HEK293 (cell line): ENCODE measurements around the gene ITIH1.

Source experiments
- CTCF ChIA-PET: fragments of 350-600 bp; formaldehyde crosslinking; extraction: SDS; loops from one replicate; lab custom pipeline; 2021; ENCODE audit warnings: antibody characterized with exemption; lab: Yijun Ruan, JAX
- POLR2A ChIA-PET: fragments of 300-600 bp; formaldehyde crosslinking; extraction: SDS; loops from one replicate; lab custom pipeline; 2020; ENCODE audit warnings: antibody characterized with exemption, inconsistent platforms; lab: Yijun Ruan, JAX
- H3K27ac ChIP-seq: fragments of 200-500 bp; sonication (Bioruptor generic); 2 replicates; pipeline ENCODE4 v1.5.1; 2014; ENCODE audit warnings: low read depth, low read length, control low read depth, inconsistent platforms; ENCODE audit errors: extremely low read depth
- H3K36me3 ChIP-seq, 2 experiments: fragments of 200-500 bp in 1 of 2; sonication (Bioruptor generic) in 1 of 2; 1 replicate in 1 of 2; 2 replicates in 1 of 2; pipeline ENCODE4 v1.5.1; 2014 to 2017; ENCODE audit warnings: inconsistent platforms in 2 of 2, low read length in 2 of 2; ENCODE audit not compliant: control insufficient read depth in 2 of 2, insufficient read depth in 1 of 2
- H3K4me1 ChIP-seq: fragments of 200-500 bp; sonication (Bioruptor generic); 2 replicates; pipeline ENCODE4 v1.5.1; 2014; ENCODE audit warnings: mild to moderate bottlenecking, low read length, inconsistent platforms; ENCODE audit not compliant: control insufficient read depth, insufficient read depth
- H3K4me3 ChIP-seq: 2 replicates; pipeline ENCODE4 v1.5.1; 2011; ENCODE audit warnings: low read depth, mild to moderate bottlenecking, control low read depth, low read length, moderate library complexity
- H3K9me3 ChIP-seq: fragments of 200-500 bp; sonication (Bioruptor generic); 2 replicates; pipeline ENCODE4 v1.5.1; 2014; ENCODE audit warnings: low read depth, low read length, inconsistent platforms; ENCODE audit not compliant: control insufficient read depth, insufficient read depth
- HIC1 ChIP-seq: fragments of 450-650 bp; formaldehyde crosslinking; IDR thresholded peaks from 2 replicates; pipeline ENCODE4 v1.5.1; 2016; ENCODE audit warnings: missing biosample characterization, missing genetic modification characterization
- PRDM10 ChIP-seq: fragments of 450-650 bp; formaldehyde crosslinking; IDR thresholded peaks from 2 replicates; pipeline ENCODE4 v1.5.1; 2016; ENCODE audit warnings: missing biosample characterization, missing genetic modification characterization
- SALL2 ChIP-seq: fragments of 450-650 bp; formaldehyde crosslinking; IDR thresholded peaks from 2 replicates; pipeline ENCODE4 v1.5.0; 2017; ENCODE audit warnings: missing biosample characterization, mild to moderate bottlenecking, missing genetic modification characterization, borderline replicate concordance
- SP2 ChIP-seq: fragments of 450-650 bp; formaldehyde crosslinking; IDR thresholded peaks from 2 replicates; pipeline ENCODE4 v1.5.1; 2016; ENCODE audit warnings: missing biosample characterization, missing genetic modification characterization
- ZBTB8A ChIP-seq: fragments of 450-650 bp; formaldehyde crosslinking; IDR thresholded peaks from 2 replicates; pipeline ENCODE4 v1.5.1; 2016; ENCODE audit warnings: missing biosample characterization, missing genetic modification characterization
- ZFP3 ChIP-seq: fragments of 450-650 bp; formaldehyde crosslinking; IDR thresholded peaks from 2 replicates; pipeline ENCODE4 v1.5.1; 2016; ENCODE audit warnings: low read depth, missing biosample characterization, missing genetic modification characterization
- ZNF132 ChIP-seq: fragments of 450-650 bp; formaldehyde crosslinking; IDR thresholded peaks from 2 replicates; pipeline ENCODE4 v1.5.1; 2017; ENCODE audit warnings: missing biosample characterization, missing genetic modification characterization, borderline replicate concordance
- ZNF174 ChIP-seq: fragments of 450-650 bp; formaldehyde crosslinking; IDR thresholded peaks from 2 replicates; pipeline ENCODE4 v1.5.0; 2017; ENCODE audit warnings: missing biosample characterization, mild to moderate bottlenecking, missing genetic modification characterization
- ZNF211 ChIP-seq: fragments of 450-650 bp; formaldehyde crosslinking; IDR thresholded peaks from 2 replicates; pipeline ENCODE4 v1.5.1; 2016; ENCODE audit warnings: low read depth, missing biosample characterization, missing genetic modification characterization
- ZNF302 ChIP-seq: fragments of 450-650 bp; formaldehyde crosslinking; IDR thresholded peaks from 2 replicates; pipeline ENCODE4 v1.5.1; 2016; ENCODE audit warnings: missing biosample characterization, missing genetic modification characterization, low read depth
- ZNF426 ChIP-seq: fragments of 450-650 bp; formaldehyde crosslinking; IDR thresholded peaks from 2 replicates; pipeline ENCODE4 v1.5.1; 2017; ENCODE audit warnings: missing biosample characterization, missing genetic modification characterization, mild to moderate bottlenecking, inconsistent platforms, moderate library complexity
- ZNF501 ChIP-seq: fragments of 450-650 bp; formaldehyde crosslinking; IDR thresholded peaks from 2 replicates; pipeline ENCODE4 v1.5.1; 2016; ENCODE audit warnings: missing biosample characterization, missing genetic modification characterization
- ZNF548 ChIP-seq: fragments of 450-650 bp; formaldehyde crosslinking; IDR thresholded peaks from 2 replicates; pipeline ENCODE4 v1.5.1; 2016; ENCODE audit warnings: missing biosample characterization, missing genetic modification characterization
- ZNF549 ChIP-seq: fragments of 450-650 bp; IDR thresholded peaks from 2 replicates; pipeline ENCODE4 v1.5.1; 2018; ENCODE audit warnings: missing biosample characterization, missing genetic modification characterization, mild to moderate bottlenecking, inconsistent platforms, moderate library complexity
- ZNF658 ChIP-seq: fragments of 450-650 bp; formaldehyde crosslinking; IDR thresholded peaks from 2 replicates; pipeline ENCODE4; 2016; ENCODE audit warnings: missing biosample characterization, missing genetic modification characterization
- ZNF670 ChIP-seq: fragments of 450-650 bp; formaldehyde crosslinking; IDR thresholded peaks from 2 replicates; pipeline ENCODE4 v1.5.1; 2016; ENCODE audit warnings: missing biosample characterization, missing genetic modification characterization, low read depth
- ZNF701 ChIP-seq: fragments of 450-650 bp; formaldehyde crosslinking; IDR thresholded peaks from 2 replicates; pipeline ENCODE4 v1.5.1; 2016; ENCODE audit warnings: missing biosample characterization, missing genetic modification characterization
- ZNF837 ChIP-seq: fragments of 450-650 bp; formaldehyde crosslinking; IDR thresholded peaks from 2 replicates; pipeline ENCODE4 v1.5.1; 2016; ENCODE audit warnings: missing biosample characterization, missing genetic modification characterization
- TF ChIP-seq, protein P1 (sequence below): fragments of 450-650 bp; IDR thresholded peaks from 2 replicates; pipeline ENCODE4 v1.5.1; 2018; ENCODE audit warnings: missing biosample characterization, missing genetic modification characterization
- TF ChIP-seq, protein P2 (sequence below): fragments of 450-650 bp; formaldehyde crosslinking; IDR thresholded peaks from 2 replicates; pipeline ENCODE4 v1.5.1; 2016; ENCODE audit warnings: missing biosample characterization, missing genetic modification characterization
- TF ChIP-seq, protein P3 (sequence below): fragments of 450-650 bp; formaldehyde crosslinking; IDR thresholded peaks from 2 replicates; pipeline ENCODE4 v1.5.1; 2016; ENCODE audit warnings: missing biosample characterization, missing genetic modification characterization

ITIH1 gene

DNA sequence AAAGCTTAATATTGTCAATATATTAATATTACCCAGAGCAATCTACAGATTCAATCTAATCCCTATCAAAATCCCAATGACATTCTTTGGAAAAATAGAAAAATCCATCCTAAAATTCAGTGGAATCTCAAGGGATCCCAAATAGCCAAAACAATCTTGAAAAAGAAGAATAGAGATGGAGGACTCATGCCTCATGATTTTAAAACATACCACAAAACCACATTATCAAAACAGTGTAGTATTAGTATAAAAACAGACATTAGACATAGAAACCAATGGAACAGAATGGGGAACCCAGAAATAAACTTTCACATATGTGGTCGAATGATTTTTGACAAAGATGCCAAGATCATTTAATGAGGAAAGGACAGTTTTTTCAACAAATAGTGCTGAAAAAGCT, 21.3 kb upstream of the ITIH1 start:
- TF ChIP-seq, protein P1, sequence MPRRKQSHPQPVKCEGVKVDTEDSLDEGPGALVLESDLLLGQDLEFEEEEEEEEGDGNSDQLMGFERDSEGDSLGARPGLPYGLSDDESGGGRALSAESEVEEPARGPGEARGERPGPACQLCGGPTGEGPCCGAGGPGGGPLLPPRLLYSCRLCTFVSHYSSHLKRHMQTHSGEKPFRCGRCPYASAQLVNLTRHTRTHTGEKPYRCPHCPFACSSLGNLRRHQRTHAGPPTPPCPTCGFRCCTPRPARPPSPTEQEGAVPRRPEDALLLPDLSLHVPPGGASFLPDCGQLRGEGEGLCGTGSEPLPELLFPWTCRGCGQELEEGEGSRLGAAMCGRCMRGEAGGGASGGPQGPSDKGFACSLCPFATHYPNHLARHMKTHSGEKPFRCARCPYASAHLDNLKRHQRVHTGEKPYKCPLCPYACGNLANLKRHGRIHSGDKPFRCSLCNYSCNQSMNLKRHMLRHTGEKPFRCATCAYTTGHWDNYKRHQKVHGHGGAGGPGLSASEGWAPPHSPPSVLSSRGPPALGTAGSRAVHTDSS (tag by site-specific recombination), result no peak
- TF ChIP-seq ZBTB8A (tag by site-specific recombination) (no peak), ZNF501 (tag by site-specific recombination) (no peak), ZNF837 (no peak), PRDM10 (tag by site-specific recombination) (no peak), SALL2 (no peak), ZNF302 (no peak), ZNF658 (no peak), ZNF132 (no peak), ZNF211 (tag by site-specific recombination) (no peak), HIC1 (tag by site-specific recombination) (no peak), ZNF548 (no peak), SP2 (tag by site-specific recombination) (no peak)
- TF ChIP-seq, protein P2, sequence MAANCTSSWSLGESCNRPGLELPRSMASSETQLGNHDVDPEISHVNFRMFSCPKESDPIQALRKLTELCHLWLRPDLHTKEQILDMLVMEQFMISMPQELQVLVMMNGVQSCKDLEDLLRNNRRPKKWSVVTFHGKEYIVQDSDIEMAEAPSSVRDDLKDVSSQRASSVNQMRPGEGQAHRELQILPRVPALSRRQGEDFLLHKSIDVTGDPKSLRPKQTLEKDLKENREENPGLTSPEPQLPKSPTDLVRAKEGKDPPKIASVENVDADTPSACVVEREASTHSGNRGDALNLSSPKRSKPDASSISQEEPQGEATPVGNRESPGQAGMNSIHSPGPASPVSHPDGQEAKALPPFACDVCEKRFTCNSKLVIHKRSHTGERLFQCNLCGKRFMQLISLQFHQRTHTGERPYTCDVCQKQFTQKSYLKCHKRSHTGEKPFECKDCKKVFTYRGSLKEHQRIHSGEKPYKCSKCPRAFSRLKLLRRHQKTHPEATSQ (tag by site-specific recombination), result no peak
- TF ChIP-seq, protein P3, sequence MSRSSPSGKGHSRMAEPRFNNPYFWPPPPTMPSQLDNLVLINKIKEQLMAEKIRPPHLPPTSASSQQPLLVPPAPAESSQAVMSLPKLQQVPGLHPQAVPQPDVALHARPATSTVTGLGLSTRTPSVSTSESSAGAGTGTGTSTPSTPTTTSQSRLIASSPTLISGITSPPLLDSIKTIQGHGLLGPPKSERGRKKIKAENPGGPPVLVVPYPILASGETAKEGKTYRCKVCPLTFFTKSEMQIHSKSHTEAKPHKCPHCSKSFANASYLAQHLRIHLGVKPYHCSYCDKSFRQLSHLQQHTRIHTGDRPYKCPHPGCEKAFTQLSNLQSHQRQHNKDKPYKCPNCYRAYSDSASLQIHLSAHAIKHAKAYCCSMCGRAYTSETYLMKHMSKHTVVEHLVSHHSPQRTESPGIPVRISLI (tag by site-specific recombination), result no peak
- H3K4me1 ChIP-seq, result no peaks in the 10 kb centered on the region
- no peak overlapping the region for H3K4me3 ChIP-seq
- H3K36me3 ChIP-seq, result peaks cover 26 to 89% of the 10 kb centered on the region in 2 experiments
- H3K9me3 ChIP-seq, result no peaks in the 10 kb centered on the region
- ChIA-PET CTCF (interaction anchor here (0.6 kb wide), 2 partner anchors 42 to 231 kb away, joined by 3 read pairs; no protein-coding TSS in a partner anchor), POLR2A (no interaction called here)
- no peak overlapping the region for H3K27ac ChIP-seq

DNA sequence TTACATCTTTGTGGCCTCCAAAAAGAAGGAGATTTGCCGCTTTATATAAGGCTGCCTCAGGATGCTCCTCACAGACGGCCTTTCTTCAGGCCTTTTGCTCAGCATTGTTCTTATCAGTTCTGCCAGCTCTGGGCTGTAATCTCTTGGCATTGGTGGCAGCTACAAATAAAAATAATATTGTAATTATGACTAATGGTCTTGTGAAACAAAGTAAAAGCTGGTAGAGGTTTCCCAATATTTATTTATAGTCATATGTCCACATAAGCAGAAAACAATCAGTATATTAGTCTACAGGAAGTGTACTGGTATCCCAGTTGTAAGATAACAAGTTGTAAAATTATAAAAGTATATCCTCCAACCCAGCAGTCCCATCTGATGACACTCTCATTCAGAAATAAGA, 13.9 kb upstream of the ITIH1 start:
- H3K36me3 ChIP-seq, result peaks cover 33 to 94% of the 10 kb centered on the region in 2 experiments
- CTCF ChIA-PET, result interaction anchor here (0.7 kb wide), 1 partner anchor 193 kb away, joined by 3 read pairs; no protein-coding TSS in a partner anchor
- H3K4me3 ChIP-seq, result no peak overlapping the region
- TF ChIP-seq ZNF549 (tag by site-specific recombination) (no peak), ZFP3 (tag by site-specific recombination) (no peak), ZNF426 (no peak), ZNF701 (tag by site-specific recombination) (no peak), ZNF174 (tag by site-specific recombination) (no peak), ZNF670 (tag by site-specific recombination) (no peak)
- TF ChIP-seq, all 188 proteins: peak for 0
- Histone ChIP-seq H3K9me3 (no peaks in the 10 kb centered on the region), H3K4me1 (no peaks in the 10 kb centered on the region), H3K27ac (no peak overlapping the region)
- POLR2A ChIA-PET, result no interaction called here
